ENCODE measurements around the gene JAGN1. TPM values are rescaled to one million over a fixed set of nuclear protein-coding genes. Genes with fewer than 3 reads are reported as not detected.

Gene JAGN1
- total RNA-seq, 1 experiment from 2014 or later = 34.2 TPM

DNA sequence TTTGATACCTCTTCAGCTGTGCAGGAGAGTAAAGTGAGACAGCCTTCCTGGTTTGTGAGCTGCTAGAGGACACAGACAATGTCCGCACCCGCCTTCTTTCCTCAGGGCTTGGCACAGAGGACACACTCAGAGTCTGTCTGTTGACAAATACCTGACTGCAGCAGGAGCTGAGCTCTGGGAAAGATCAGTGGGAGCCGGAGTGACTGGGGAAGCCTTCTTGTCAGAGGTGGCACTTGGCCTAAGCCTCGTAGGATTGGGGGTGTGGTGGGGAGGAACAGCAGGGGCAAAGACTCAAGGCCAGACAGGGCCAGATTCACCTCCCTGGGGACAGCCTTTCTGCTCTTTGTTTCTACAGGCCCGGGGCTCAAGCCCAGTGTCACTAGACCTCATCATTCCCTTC, 23.2 kb downstream of the JAGN1 start:
- CTCF ChIA-PET = no interaction called here
- intact Hi-C loops (cut with micrococcal nuclease; ENCODE audit: unreplicated experiment) = no loop called here
- H3K4me3 Mint-ChIP-seq (ENCODE audit: low read depth, unreplicated experiment) = no peak overlapping the region
- BruUV-seq (replicated peaks) = no TSS peak
- TF ChIP-seq, protein P1, sequence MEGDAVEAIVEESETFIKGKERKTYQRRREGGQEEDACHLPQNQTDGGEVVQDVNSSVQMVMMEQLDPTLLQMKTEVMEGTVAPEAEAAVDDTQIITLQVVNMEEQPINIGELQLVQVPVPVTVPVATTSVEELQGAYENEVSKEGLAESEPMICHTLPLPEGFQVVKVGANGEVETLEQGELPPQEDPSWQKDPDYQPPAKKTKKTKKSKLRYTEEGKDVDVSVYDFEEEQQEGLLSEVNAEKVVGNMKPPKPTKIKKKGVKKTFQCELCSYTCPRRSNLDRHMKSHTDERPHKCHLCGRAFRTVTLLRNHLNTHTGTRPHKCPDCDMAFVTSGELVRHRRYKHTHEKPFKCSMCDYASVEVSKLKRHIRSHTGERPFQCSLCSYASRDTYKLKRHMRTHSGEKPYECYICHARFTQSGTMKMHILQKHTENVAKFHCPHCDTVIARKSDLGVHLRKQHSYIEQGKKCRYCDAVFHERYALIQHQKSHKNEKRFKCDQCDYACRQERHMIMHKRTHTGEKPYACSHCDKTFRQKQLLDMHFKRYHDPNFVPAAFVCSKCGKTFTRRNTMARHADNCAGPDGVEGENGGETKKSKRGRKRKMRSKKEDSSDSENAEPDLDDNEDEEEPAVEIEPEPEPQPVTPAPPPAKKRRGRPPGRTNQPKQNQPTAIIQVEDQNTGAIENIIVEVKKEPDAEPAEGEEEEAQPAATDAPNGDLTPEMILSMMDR (IDR thresholded peaks at IDR 0.05; ENCODE audit: unreplicated experiment) = no peak
- H3K4me1 Mint-ChIP-seq (ENCODE audit: low read depth, unreplicated experiment) = peaks cover 18% of the 10 kb centered on the region
- H3K9me3 Mint-ChIP-seq (ENCODE audit: low read depth, unreplicated experiment) = no peaks in the 10 kb centered on the region
- H3K27ac Mint-ChIP-seq (ENCODE audit: unreplicated experiment) = no peak overlapping the region
- no peaks in the 10 kb centered on the region for H3K27me3 Mint-ChIP-seq (ENCODE audit: unreplicated experiment)
- H3K36me3 Mint-ChIP-seq (ENCODE audit: insufficient read depth, unreplicated experiment) = peaks cover 31% of the 10 kb centered on the region
- DNase-seq = no peak

DNA sequence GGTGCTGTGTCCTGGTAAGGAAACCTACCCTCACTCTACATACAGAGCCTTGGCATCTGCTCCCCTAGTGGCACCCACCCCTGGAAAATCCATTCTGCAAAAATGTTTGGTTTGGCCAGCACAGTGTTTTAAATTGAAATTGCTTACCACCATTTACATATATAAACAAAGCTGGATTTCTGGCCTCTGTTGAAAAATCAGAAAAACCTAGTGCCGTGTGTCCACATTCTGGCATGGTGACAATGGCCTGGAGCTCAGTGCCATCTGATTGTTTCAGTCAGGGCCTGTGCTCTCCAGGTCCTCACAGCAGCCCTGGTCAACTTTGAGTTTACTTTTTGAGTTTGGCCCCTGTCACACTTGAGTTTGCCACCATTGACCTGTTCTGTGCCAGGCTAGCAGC, 23.6 kb downstream of the JAGN1 start:
- Mint-ChIP-seq H3K4me1 (ENCODE audit: low read depth, unreplicated experiment) (peaks cover 18% of the 10 kb centered on the region), H3K4me3 (ENCODE audit: low read depth, unreplicated experiment) (no peak overlapping the region), H3K27ac (ENCODE audit: unreplicated experiment) (no peak overlapping the region), H3K27me3 (ENCODE audit: unreplicated experiment) (no peaks in the 10 kb centered on the region), H3K9me3 (ENCODE audit: low read depth, unreplicated experiment) (no peaks in the 10 kb centered on the region), H3K36me3 (ENCODE audit: insufficient read depth, unreplicated experiment) (peaks cover 31% of the 10 kb centered on the region)
- CTCF ChIA-PET = no interaction called here
- TF ChIP-seq, protein P1 (IDR thresholded peaks at IDR 0.05; ENCODE audit: unreplicated experiment) = no peak
- no peak for DNase-seq
- intact Hi-C loops (cut with micrococcal nuclease; ENCODE audit: unreplicated experiment) = no loop called here
- BruUV-seq (replicated peaks) = no TSS peak

DNA sequence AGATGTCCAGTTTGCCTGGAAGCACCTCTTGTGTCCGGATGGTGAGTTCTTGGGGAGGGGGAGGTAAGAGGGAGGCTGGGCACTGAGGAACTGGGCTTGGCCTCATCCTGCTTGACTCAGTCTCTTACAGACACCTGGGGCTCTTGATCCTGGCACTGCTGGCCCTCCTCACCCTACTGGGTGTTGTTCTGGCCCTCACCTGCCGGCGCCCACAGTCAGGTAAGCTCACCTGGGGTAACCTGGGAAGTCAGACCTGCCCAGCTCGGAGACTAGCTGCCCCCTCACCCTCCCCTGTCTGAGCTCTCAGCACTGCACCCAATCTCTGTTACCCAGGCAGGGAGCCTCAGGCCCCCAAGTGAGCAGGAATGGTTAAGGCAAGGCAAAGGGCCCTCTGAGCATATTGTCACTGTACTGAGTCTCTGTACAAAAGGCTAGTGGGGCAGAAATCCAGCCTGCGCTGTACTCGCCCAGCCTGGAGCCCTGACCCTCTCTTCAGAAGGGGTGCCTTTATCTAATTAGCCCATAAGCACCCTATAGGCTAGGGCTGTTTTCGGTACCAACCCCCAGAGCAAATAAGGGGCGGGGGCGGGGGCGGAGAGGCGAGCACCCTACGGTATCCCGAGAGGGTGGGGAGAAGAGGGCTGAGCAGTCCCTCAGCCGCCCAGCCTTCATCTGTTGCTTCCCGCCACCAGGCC, 24.3 kb downstream of the JAGN1 start:
- BruUV-seq (replicated peaks) = no TSS peak

DNA sequence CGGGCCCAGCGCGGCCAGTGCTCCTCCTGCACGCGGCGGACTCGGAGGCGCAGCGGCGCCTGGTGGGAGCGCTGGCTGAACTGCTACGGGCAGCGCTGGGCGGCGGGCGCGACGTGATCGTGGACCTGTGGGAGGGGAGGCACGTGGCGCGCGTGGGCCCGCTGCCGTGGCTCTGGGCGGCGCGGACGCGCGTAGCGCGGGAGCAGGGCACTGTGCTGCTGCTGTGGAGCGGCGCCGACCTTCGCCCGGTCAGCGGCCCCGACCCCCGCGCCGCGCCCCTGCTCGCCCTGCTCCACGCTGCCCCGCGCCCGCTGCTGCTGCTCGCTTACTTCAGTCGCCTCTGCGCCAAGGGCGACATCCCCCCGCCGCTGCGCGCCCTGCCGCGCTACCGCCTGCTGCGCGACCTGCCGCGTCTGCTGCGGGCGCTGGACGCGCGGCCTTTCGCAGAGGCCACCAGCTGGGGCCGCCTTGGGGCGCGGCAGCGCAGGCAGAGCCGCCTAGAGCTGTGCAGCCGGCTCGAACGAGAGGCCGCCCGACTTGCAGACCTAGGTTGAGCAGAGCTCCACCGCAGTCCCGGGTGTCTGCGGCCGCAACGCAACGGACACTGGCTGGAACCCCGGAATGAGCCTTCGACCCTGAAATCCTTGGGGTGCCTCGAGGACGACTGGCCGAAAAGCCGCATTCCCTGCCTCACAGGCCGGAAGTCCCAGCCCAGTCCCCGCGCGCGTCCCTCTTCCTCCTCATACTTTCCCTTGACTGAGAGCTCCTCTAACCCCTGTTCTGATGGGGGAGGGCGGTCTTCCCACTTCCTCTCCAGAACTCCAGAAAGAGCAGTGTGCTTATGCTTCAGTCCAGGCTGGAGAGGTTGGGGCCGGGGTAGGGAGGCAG, 25.1 kb downstream of the JAGN1 start:
- Mint-ChIP-seq H3K4me1 (ENCODE audit: low read depth, unreplicated experiment) (peaks cover 9% of the 10 kb centered on the region), H3K36me3 (ENCODE audit: insufficient read depth, unreplicated experiment) (peaks cover 22% of the 10 kb centered on the region), H3K27me3 (ENCODE audit: unreplicated experiment) (no peaks in the 10 kb centered on the region), H3K9me3 (ENCODE audit: low read depth, unreplicated experiment) (no peaks in the 10 kb centered on the region), H3K27ac (ENCODE audit: unreplicated experiment) (no peak overlapping the region), H3K4me3 (ENCODE audit: low read depth, unreplicated experiment) (no peak overlapping the region)
- TF ChIP-seq, protein P1 (IDR thresholded peaks at IDR 0.05; ENCODE audit: unreplicated experiment) = no peak
- no TSS peak for BruUV-seq (replicated peaks)
- CTCF ChIA-PET = no interaction called here
- intact Hi-C loops (cut with micrococcal nuclease; ENCODE audit: unreplicated experiment) = no loop called here
- DNase-seq = no peak

More for the DNA sequence above, 24.3 kb downstream of the JAGN1 start:
- Mint-ChIP-seq H3K4me1 (ENCODE audit: low read depth, unreplicated experiment) (peaks cover 12% of the 10 kb centered on the region), H3K9me3 (ENCODE audit: low read depth, unreplicated experiment) (no peaks in the 10 kb centered on the region), H3K27me3 (ENCODE audit: unreplicated experiment) (no peaks in the 10 kb centered on the region), H3K27ac (ENCODE audit: unreplicated experiment) (no peak overlapping the region), H3K36me3 (ENCODE audit: insufficient read depth, unreplicated experiment) (peaks cover 29% of the 10 kb centered on the region), H3K4me3 (ENCODE audit: low read depth, unreplicated experiment) (no peak overlapping the region)
- intact Hi-C loops (cut with micrococcal nuclease; ENCODE audit: unreplicated experiment) = no loop called here
- no peak for DNase-seq
- CTCF ChIA-PET = no interaction called here
- TF ChIP-seq, protein P1 (IDR thresholded peaks at IDR 0.05; ENCODE audit: unreplicated experiment) = no peak

All from Calu3 (cell line).